Measurements from ENCODE around the gene TWF2. TPM values are rescaled to one million over a fixed set of nuclear protein-coding genes. Genes with fewer than 3 reads are reported as not detected.

Gene TWF2
- total RNA-seq, 2 donors from 2014 or later, result 40.7 to 41.9 TPM

GRCh38 chr3:52246264-52246620 is 7.3 kb upstream of the TWF2 start:
- no peaks in the 10 kb centered on the region for H3K9me3 ChIP-seq (ENCODE audit: control insufficient read depth, low read length)
- TF ChIP-seq, protein P1, sequence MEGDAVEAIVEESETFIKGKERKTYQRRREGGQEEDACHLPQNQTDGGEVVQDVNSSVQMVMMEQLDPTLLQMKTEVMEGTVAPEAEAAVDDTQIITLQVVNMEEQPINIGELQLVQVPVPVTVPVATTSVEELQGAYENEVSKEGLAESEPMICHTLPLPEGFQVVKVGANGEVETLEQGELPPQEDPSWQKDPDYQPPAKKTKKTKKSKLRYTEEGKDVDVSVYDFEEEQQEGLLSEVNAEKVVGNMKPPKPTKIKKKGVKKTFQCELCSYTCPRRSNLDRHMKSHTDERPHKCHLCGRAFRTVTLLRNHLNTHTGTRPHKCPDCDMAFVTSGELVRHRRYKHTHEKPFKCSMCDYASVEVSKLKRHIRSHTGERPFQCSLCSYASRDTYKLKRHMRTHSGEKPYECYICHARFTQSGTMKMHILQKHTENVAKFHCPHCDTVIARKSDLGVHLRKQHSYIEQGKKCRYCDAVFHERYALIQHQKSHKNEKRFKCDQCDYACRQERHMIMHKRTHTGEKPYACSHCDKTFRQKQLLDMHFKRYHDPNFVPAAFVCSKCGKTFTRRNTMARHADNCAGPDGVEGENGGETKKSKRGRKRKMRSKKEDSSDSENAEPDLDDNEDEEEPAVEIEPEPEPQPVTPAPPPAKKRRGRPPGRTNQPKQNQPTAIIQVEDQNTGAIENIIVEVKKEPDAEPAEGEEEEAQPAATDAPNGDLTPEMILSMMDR (conservative IDR thresholded peaks at IDR 0.05), result no peak
- WGBS, 2 experiments (ENCODE audit: insufficient coverage in 1 of 2, insufficient read length in 1 of 2), result 22 to 33% methylated on average over 7 to 8 of the region's 8 CpGs
- Mint-ChIP-seq H3K4me3 (peak overlapping the region; percentile 56), H3K27me3 (ENCODE audit: insufficient read depth) (peaks cover 41% of the 10 kb centered on the region), H3K9me3 (peaks cover 2% of the 10 kb centered on the region), H3K4me1 (no peaks in the 10 kb centered on the region), H3K27ac (no peak overlapping the region), H3K36me3 (ENCODE audit: low read depth) (peaks cover 7% of the 10 kb centered on the region)
- H3K27ac ChIP-seq (ENCODE audit: low read depth, low read length), result no peak overlapping the region
- peak overlapping the region; percentile 75 for H3K4me3 ChIP-seq (ENCODE audit: low read length)
- no peaks in the 10 kb centered on the region for H3K4me1 ChIP-seq (ENCODE audit: control insufficient read depth, insufficient read depth, low read length)
- H3K9ac ChIP-seq (ENCODE audit: extremely low read depth, low read length, poor library complexity, severe bottlenecking), result peak overlapping the region; percentile 41
- no peak for DNase-seq
- peaks cover 19% of the 10 kb centered on the region for H3K27me3 ChIP-seq (ENCODE audit: control insufficient read depth, insufficient read depth, low read length, poor library complexity, severe bottlenecking)
- H3K36me3 ChIP-seq (ENCODE audit: control insufficient read depth, insufficient read depth, low read length), result peaks cover 5% of the 10 kb centered on the region

DNA sequence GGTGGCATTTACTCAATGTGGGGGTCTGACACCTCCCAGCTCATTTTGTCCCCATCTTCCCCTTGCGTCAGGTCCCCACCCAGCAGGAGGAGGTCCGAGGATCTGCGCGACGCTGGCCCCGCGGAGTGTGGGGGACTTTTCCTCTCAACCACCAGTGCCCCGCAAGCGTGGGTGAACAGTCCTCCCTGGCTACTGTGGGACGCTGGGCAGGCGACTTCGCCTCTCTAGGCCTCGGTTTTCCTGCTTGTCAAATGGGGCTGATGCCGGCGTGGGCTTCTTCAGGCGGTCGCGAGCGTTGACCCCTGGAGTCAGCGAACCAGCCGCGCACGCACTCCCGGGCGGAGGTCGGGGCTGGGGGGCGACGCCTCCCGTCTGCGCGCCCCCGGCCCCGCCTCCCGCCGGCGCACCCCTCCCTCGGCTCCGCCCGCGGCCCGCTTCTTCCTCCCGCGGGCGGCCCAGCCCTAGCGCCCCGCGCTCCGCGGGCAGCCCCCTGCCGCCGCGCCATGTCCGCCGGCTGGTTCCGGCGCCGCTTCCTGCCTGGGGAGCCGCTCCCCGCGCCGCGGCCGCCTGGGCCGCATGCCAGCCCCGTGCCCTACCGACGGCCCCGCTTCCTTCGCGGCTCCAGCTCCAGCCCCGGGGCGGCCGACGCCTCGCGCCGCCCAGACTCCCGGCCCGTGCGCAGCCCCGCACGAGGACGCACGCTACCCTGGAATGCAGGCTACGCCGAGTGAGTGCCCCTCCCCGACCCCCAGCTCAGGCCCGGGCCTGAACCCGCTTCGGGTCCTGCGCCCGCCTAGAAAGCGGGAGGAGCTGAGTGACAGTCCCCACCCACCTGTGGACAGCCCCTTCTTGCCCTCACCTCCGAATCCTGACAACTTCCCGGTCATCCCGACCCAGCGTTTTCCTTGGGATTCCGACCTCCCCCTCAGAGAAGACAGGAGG is 6.6 kb upstream of the TWF2 start, which contains the start of gene PPM1M:
TSS of gene PPM1M (plus strand) at position 438 of the 942 bp plus-strand sequence. CDS start at position 504, 66 bp downstream.
- Histone ChIP-seq H3K9me3 (ENCODE audit: control insufficient read depth, low read length) (no peaks in the 10 kb centered on the region), H3K4me3 (ENCODE audit: low read length) (peak within 1 kb of the TSS; percentile 75), H3K27me3 (ENCODE audit: control insufficient read depth, insufficient read depth, low read length, poor library complexity, severe bottlenecking) (peaks cover 19% of the 10 kb centered on the region), H3K4me1 (ENCODE audit: control insufficient read depth, insufficient read depth, low read length) (no peaks in the 10 kb centered on the region), H3K27ac (ENCODE audit: low read depth, low read length) (no peak within 1 kb of the TSS), H3K36me3 (ENCODE audit: control insufficient read depth, insufficient read depth, low read length) (peaks cover 5% of the 10 kb centered on the region), H3K9ac (ENCODE audit: extremely low read depth, low read length, poor library complexity, severe bottlenecking) (peak within 1 kb of the TSS; percentile 41)
- Mint-ChIP-seq H3K4me3 (peak within 1 kb of the TSS; percentile 56), H3K9me3 (peaks cover 2% of the 10 kb centered on the region), H3K36me3 (ENCODE audit: low read depth) (peaks cover 7% of the 10 kb centered on the region), H3K27me3 (ENCODE audit: insufficient read depth) (peaks cover 41% of the 10 kb centered on the region), H3K4me1 (peaks cover 5% of the 10 kb centered on the region), H3K27ac (no peak within 1 kb of the TSS)
- WGBS, 2 experiments (ENCODE audit: insufficient coverage in 1 of 2, insufficient read length in 1 of 2), result 4 to 6% methylated on average over 31 to 98 of the region's 98 CpGs
- peak; percentile 88 for DNase-seq
- TF ChIP-seq, protein P1 (conservative IDR thresholded peaks at IDR 0.05), result no peak

- Mint-ChIP-seq H3K36me3 (ENCODE audit: low read depth) (no peaks in the 10 kb centered on the region), H3K9me3 (peaks cover 2% of the 10 kb centered on the region), H3K4me1 (peaks cover 11% of the 10 kb centered on the region), H3K27ac (no peak overlapping the region), H3K4me3 (peak overlapping the region; percentile 56), H3K27me3 (ENCODE audit: insufficient read depth) (peaks cover 41% of the 10 kb centered on the region)
- Histone ChIP-seq H3K4me1 (ENCODE audit: control insufficient read depth, insufficient read depth, low read length) (no peaks in the 10 kb centered on the region), H3K9me3 (ENCODE audit: control insufficient read depth, low read length) (no peaks in the 10 kb centered on the region), H3K27me3 (ENCODE audit: control insufficient read depth, insufficient read depth, low read length, poor library complexity, severe bottlenecking) (peaks cover 19% of the 10 kb centered on the region), H3K27ac (ENCODE audit: low read depth, low read length) (no peak overlapping the region), H3K9ac (ENCODE audit: extremely low read depth, low read length, poor library complexity, severe bottlenecking) (no peak overlapping the region), H3K36me3 (ENCODE audit: control insufficient read depth, insufficient read depth, low read length) (no peaks in the 10 kb centered on the region), H3K4me3 (ENCODE audit: low read length) (no peak overlapping the region)
- no peak for DNase-seq
- WGBS, 2 experiments (ENCODE audit: insufficient coverage in 1 of 2, insufficient read length in 1 of 2), result 76 to 84% methylated on average over 6 to 9 of the region's 9 CpGs
- TF ChIP-seq, protein P1 (conservative IDR thresholded peaks at IDR 0.05), result no peak
These were observed 5.1 kb upstream of the TWF2 start for GRCh38 chr3:52243791-52244628.
